Sigmoid colon (tissue), 4 donors: ENCODE measurements around the gene CASTOR2.

Experiments used
- EP300 ChIP-seq, 4 donors: sonication (generic); formaldehyde crosslinking; IDR thresholded peaks; one replicate each; pipeline ENCODE4 v1.6.1; 2017; ENCODE audit warnings: antibody characterized with exemption in 4 of 4
- POLR2A ChIP-seq, 2 donors: fragments of 450-650 bp; IDR thresholded peaks; one replicate each; pipeline ENCODE4 v1.6.1; 2016; ENCODE audit warnings: antibody characterized with exemption in 2 of 2, mild to moderate bottlenecking in 2 of 2, moderate library complexity in 2 of 2
- POLR2AphosphoS5 ChIP-seq, 4 donors: sonication (generic); formaldehyde crosslinking; IDR thresholded peaks; one replicate each; pipeline ENCODE4 v1.6.1; 2017; ENCODE audit warnings: antibody characterized with exemption in 4 of 4
- TF ChIP-seq, protein P1 (sequence below), 4 experiments: fragments of 450-650 bp in 3 of 4; fragments of 200-600 bp in 1 of 4; IDR thresholded peaks; one replicate each; pipeline ENCODE4 v1.5.1; 2016 to 2019; ENCODE audit warnings: antibody characterized with exemption in 4 of 4, mild to moderate bottlenecking in 3 of 4, moderate library complexity in 2 of 4

DNA sequence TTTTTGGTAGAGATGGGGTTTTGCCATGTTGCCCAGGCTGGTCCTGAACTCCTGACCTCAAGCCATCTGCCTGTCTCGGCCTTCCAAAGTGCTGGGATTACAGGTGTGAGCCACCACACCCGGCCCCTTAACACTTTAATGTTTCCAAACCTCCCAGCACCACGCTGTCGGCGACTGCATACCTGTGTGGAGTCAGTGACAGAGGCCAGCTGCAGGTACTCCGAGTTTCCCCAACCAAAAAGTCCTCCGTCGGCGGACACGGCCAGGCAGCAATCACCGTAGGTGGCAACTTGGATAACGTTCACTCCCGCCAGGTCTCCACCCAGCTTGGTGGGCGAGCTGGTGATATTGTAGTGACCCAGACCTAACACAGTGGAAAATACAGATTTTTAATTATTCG lies 93.9 kb downstream of the CASTOR2 start:
- no peak for TF ChIP-seq POLR2A (IDR thresholded peaks at IDR 0.05)
- TF ChIP-seq, protein P1, sequence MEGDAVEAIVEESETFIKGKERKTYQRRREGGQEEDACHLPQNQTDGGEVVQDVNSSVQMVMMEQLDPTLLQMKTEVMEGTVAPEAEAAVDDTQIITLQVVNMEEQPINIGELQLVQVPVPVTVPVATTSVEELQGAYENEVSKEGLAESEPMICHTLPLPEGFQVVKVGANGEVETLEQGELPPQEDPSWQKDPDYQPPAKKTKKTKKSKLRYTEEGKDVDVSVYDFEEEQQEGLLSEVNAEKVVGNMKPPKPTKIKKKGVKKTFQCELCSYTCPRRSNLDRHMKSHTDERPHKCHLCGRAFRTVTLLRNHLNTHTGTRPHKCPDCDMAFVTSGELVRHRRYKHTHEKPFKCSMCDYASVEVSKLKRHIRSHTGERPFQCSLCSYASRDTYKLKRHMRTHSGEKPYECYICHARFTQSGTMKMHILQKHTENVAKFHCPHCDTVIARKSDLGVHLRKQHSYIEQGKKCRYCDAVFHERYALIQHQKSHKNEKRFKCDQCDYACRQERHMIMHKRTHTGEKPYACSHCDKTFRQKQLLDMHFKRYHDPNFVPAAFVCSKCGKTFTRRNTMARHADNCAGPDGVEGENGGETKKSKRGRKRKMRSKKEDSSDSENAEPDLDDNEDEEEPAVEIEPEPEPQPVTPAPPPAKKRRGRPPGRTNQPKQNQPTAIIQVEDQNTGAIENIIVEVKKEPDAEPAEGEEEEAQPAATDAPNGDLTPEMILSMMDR (IDR thresholded peaks at IDR 0.05): no peak
- TF ChIP-seq POLR2AphosphoS5 (IDR thresholded peaks at IDR 0.05): no peak
- no peak for TF ChIP-seq EP300 (IDR thresholded peaks at IDR 0.05)
